H1 (cell line): ENCODE data around the gene PDP2. TPM values are rescaled to one million over a fixed set of nuclear protein-coding genes. Genes with fewer than 3 reads are reported as not detected.

Source experiments
- BACH1 ChIP-seq: IDR thresholded peaks from 2 replicates; pipeline ENCODE4 v1.6.1; 2012; ENCODE audit warnings: low read length, improper control_type of control experiment
- CBX8 ChIP-seq: fragments of 300-800, 300-1000 bp; sonication (generic); IDR thresholded peaks from 2 replicates; pipeline ENCODE4 v1.7.1; 2016; ENCODE audit warnings: low read depth, low read length, borderline replicate concordance
- E2F6 ChIP-seq: IDR thresholded peaks from 2 replicates; pipeline ENCODE4 v1.6.1; 2012; ENCODE audit warnings: inconsistent platforms
- GABPA ChIP-seq: IDR thresholded peaks from 2 replicates; pipeline ENCODE4 v1.6.1; 2011; ENCODE audit warnings: mild to moderate bottlenecking, low read length, moderate library complexity, borderline replicate concordance; ENCODE audit not compliant: insufficient read depth
- MAX ChIP-seq: IDR thresholded peaks from 2 replicates; pipeline ENCODE4 v1.6.1; 2012; ENCODE audit warnings: inconsistent platforms
- SP1 ChIP-seq: IDR thresholded peaks from 2 replicates; pipeline ENCODE4 v1.6.1; 2011; ENCODE audit warnings: low read depth, low read length
- SUZ12 ChIP-seq: fragments of 200-600 bp; sonication (generic); IDR thresholded peaks from 2 replicates; pipeline ENCODE4 v1.6.1; 2012; ENCODE audit warnings: mild to moderate bottlenecking, inconsistent platforms, low read length, moderate library complexity, mixed read lengths
- polyA plus RNA-seq, 7 experiments: library from polyadenylated mRNA; depleted of rRNA in 3 of 7; stranded (reverse) in 5 of 7; unstranded in 2 of 7; fragments of >200 nt in 5 of 7; fragments of 200-250 nt in 2 of 7; gene quantifications; 1 replicate in 5 of 7; 2 replicates in 1 of 7; 4 replicates in 1 of 7; pipeline versions ENCODE4 v1.2.1 to v1.2.3, GENCODE V29; 2011 to 2013; ENCODE audit warnings: missing spikeins in 2 of 7, mixed read lengths in 2 of 7
- total RNA-seq: library from RNA; stranded (reverse); fragmentation: NEBNext Ultra II Directional; extraction: Animal tissue kit (Norgen Biotek cat#: 25700); gene quantifications from 2 replicates; pipeline ENCODE4 v1.2.1, GENCODE V29; 2021
- TF ChIP-seq, protein P1 (sequence below): fragments of 300-600 bp; sonication (generic); IDR thresholded peaks from 2 replicates; pipeline ENCODE4 v1.7.1; 2012; ENCODE audit warnings: low read length, moderate library complexity, mild to moderate bottlenecking, inconsistent platforms; ENCODE audit not compliant: insufficient replicate concordance

Gene PDP2
- total and polyA plus RNA-seq, 2 of the 8 experiments (the other 6 are each of a cell fraction or from before 2014, with no cell fraction given), result 11.7 to 36.5 TPM

DNA sequence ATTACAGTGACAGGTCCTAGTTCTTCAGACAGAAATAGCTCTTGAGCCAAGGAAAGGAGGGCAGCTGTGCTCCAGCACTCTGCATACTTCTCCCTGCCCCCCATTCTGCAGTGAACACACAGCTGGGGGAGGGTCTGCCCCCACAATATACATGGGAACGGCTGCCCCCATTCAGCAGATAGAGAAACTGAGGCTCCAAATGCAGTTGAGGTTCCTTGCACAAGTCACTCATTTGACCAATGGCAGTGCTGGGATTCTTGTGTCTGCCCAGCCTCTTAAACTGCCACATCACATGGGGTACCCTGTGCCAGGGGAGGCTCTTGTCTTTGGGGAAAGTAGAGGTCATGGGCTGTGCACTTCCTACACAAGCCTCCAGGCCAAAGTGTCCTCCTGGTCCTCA, 10.9 kb upstream of the PDP2 start (continued):
- TF ChIP-seq, protein P1, sequence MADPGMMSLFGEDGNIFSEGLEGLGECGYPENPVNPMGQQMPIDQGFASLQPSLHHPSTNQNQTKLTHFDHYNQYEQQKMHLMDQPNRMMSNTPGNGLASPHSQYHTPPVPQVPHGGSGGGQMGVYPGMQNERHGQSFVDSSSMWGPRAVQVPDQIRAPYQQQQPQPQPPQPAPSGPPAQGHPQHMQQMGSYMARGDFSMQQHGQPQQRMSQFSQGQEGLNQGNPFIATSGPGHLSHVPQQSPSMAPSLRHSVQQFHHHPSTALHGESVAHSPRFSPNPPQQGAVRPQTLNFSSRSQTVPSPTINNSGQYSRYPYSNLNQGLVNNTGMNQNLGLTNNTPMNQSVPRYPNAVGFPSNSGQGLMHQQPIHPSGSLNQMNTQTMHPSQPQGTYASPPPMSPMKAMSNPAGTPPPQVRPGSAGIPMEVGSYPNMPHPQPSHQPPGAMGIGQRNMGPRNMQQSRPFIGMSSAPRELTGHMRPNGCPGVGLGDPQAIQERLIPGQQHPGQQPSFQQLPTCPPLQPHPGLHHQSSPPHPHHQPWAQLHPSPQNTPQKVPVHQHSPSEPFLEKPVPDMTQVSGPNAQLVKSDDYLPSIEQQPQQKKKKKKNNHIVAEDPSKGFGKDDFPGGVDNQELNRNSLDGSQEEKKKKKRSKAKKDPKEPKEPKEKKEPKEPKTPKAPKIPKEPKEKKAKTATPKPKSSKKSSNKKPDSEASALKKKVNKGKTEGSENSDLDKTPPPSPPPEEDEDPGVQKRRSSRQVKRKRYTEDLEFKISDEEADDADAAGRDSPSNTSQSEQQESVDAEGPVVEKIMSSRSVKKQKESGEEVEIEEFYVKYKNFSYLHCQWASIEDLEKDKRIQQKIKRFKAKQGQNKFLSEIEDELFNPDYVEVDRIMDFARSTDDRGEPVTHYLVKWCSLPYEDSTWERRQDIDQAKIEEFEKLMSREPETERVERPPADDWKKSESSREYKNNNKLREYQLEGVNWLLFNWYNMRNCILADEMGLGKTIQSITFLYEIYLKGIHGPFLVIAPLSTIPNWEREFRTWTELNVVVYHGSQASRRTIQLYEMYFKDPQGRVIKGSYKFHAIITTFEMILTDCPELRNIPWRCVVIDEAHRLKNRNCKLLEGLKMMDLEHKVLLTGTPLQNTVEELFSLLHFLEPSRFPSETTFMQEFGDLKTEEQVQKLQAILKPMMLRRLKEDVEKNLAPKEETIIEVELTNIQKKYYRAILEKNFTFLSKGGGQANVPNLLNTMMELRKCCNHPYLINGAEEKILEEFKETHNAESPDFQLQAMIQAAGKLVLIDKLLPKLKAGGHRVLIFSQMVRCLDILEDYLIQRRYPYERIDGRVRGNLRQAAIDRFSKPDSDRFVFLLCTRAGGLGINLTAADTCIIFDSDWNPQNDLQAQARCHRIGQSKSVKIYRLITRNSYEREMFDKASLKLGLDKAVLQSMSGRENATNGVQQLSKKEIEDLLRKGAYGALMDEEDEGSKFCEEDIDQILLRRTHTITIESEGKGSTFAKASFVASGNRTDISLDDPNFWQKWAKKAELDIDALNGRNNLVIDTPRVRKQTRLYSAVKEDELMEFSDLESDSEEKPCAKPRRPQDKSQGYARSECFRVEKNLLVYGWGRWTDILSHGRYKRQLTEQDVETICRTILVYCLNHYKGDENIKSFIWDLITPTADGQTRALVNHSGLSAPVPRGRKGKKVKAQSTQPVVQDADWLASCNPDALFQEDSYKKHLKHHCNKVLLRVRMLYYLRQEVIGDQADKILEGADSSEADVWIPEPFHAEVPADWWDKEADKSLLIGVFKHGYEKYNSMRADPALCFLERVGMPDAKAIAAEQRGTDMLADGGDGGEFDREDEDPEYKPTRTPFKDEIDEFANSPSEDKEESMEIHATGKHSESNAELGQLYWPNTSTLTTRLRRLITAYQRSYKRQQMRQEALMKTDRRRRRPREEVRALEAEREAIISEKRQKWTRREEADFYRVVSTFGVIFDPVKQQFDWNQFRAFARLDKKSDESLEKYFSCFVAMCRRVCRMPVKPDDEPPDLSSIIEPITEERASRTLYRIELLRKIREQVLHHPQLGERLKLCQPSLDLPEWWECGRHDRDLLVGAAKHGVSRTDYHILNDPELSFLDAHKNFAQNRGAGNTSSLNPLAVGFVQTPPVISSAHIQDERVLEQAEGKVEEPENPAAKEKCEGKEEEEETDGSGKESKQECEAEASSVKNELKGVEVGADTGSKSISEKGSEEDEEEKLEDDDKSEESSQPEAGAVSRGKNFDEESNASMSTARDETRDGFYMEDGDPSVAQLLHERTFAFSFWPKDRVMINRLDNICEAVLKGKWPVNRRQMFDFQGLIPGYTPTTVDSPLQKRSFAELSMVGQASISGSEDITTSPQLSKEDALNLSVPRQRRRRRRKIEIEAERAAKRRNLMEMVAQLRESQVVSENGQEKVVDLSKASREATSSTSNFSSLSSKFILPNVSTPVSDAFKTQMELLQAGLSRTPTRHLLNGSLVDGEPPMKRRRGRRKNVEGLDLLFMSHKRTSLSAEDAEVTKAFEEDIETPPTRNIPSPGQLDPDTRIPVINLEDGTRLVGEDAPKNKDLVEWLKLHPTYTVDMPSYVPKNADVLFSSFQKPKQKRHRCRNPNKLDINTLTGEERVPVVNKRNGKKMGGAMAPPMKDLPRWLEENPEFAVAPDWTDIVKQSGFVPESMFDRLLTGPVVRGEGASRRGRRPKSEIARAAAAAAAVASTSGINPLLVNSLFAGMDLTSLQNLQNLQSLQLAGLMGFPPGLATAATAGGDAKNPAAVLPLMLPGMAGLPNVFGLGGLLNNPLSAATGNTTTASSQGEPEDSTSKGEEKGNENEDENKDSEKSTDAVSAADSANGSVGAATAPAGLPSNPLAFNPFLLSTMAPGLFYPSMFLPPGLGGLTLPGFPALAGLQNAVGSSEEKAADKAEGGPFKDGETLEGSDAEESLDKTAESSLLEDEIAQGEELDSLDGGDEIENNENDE, result no peak
- TF ChIP-seq E2F6 (no peak), MAX (no peak), SUZ12 (no peak), SP1 (no peak), BACH1 (no peak), GABPA (no peak), CBX8 (no peak)
